Liver (tissue), 3 donors: Measurements from ENCODE around the gene TMEM182.

Experiments used
- ATF3 ChIP-seq: IDR thresholded peaks from 2 replicates; pipeline ENCODE4 v1.6.1; 2016; ENCODE audit warnings: antibody characterized with exemption
- CTCF ChIP-seq: fragments of 150-350 bp; IDR thresholded peaks from 2 replicates; pipeline ENCODE4 v1.5.1; 2017; ENCODE audit warnings: improper control_type of control experiment, low read depth, low read length; ENCODE audit not compliant: missing input control
- FOXA1 ChIP-seq: IDR thresholded peaks from 2 replicates; pipeline ENCODE4 v1.6.1; 2016; ENCODE audit warnings: antibody characterized with exemption
- JUND ChIP-seq, 2 donors: IDR thresholded peaks; 2 replicates each; pipeline ENCODE4 v1.6.1; 2016; ENCODE audit warnings: antibody characterized with exemption in 2 of 2
- MAX ChIP-seq: IDR thresholded peaks from 2 replicates; pipeline ENCODE4 v1.6.1; 2016; ENCODE audit warnings: antibody characterized with exemption
- RAD21 ChIP-seq, 2 donors: IDR thresholded peaks; 2 replicates each; pipeline ENCODE4 v1.6.1; 2016; ENCODE audit warnings: antibody characterized with exemption in 2 of 2, mild to moderate bottlenecking in 2 of 2
- REST ChIP-seq: IDR thresholded peaks from 2 replicates; pipeline ENCODE4 v1.6.1; 2016; ENCODE audit warnings: antibody characterized with exemption, mild to moderate bottlenecking
- RXRA ChIP-seq, 2 donors: IDR thresholded peaks; 2 replicates each; pipeline ENCODE4 v1.6.1; 2017 to 2018; ENCODE audit warnings: antibody characterized with exemption in 2 of 2, mild to moderate bottlenecking in 1 of 2
- TAF1 ChIP-seq: conservative IDR thresholded peaks from 2 replicates; pipeline ENCODE4 v1.6.1; 2016; ENCODE audit warnings: antibody characterized with exemption, mild to moderate bottlenecking
- ZBTB33 ChIP-seq: IDR thresholded peaks from 2 replicates; pipeline ENCODE4 v1.6.1; 2016; ENCODE audit warnings: antibody characterized with exemption
- donor health status: healthy.
- donor health status: healthy.

GRCh38 chr2:102724553-102724952, 37.3 kb upstream of the TMEM182 start:
- no peak for TF ChIP-seq CTCF
- no peak for TF ChIP-seq RAD21 (IDR thresholded peaks at IDR 0.05)
- TF ChIP-seq ZBTB33: no peak
- no peak for TF ChIP-seq REST
- TF ChIP-seq JUND (IDR thresholded peaks at IDR 0.05): no peak
- TF ChIP-seq RXRA (IDR thresholded peaks at IDR 0.05): no peak
- no peak for TF ChIP-seq TAF1
- no peak for TF ChIP-seq ATF3
- TF ChIP-seq FOXA1: no peak
- TF ChIP-seq MAX: no peak
